ENCODE data around the gene DRGX. TPM values are rescaled to one million over a fixed set of nuclear protein-coding genes. Genes with fewer than 3 reads are reported as not detected.

The DRGX gene
- total RNA-seq, 1 donor from 2014 or later = not detected

DNA sequence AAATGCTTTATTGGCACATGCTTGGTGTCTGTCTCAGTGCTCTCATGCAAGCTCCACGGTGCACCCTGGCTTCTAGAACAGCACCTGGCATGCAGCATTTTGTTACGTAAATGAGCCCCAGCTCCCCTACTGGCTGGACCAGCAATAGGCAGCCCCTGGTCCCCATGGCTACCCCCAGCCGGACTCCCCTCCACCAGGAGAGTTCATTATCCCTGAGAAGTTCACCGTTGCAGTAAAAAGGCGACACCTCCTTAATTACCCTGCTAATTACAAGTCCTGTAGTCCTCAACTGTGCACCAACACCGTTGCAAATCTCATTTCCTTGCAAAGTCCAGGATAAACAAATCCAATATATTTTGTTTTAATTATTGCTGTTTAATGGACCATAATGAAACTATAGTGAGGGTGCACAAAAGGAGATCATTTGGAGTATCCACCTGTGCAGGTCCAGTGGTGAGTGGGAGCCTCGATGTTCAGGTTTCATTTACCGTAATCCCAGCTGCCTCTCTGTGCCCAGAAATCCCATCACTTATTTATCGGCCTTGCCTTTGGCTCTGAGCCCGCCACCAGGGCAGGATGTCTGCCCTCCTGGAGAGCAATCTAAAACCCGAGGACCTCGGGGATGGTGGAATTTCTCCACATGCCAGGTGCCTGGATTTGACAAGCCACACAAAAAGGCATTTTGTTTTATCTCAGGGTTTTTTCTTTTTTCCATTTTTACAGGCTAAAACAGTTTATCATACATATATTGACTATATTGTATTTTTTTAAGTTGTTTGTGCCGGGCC, 12.8 kb upstream of the DRGX start:
- no peak for DNase-seq (ENCODE audit: low spot score)

DNA sequence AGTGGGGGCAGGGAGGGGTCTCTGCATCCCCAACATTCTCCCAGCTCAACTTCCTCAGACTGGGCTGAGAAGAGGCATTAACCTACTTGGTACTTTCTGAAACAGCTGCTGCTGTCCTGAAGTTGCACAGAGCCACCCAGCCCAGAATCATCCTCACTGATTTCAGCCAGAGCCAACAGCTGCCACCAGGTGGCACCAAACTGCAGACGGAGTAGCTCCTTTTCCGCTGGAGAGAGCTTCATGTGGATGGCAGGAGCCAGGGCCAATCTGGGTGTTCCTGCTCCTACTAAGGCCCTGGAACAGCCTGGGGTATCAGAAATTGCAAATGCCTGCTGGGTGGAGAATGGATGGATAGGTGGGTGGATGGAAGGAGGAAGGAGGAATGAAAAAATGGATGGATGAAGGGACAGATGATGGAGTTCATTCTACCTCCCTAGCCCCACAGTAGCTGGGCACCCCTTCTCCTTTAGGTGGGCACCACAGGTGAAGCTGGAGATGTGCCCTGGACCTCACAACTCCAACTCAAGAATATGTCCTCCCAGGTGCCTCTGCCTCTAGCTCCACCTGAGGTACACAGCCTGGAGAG, 11.8 kb upstream of the DRGX start:
- no peak for DNase-seq (ENCODE audit: low spot score)

GRCh38 chr10:49407151-49407550, 11.3 kb upstream of the DRGX start:
- DNase-seq (ENCODE audit: low spot score) = no peak

DNA sequence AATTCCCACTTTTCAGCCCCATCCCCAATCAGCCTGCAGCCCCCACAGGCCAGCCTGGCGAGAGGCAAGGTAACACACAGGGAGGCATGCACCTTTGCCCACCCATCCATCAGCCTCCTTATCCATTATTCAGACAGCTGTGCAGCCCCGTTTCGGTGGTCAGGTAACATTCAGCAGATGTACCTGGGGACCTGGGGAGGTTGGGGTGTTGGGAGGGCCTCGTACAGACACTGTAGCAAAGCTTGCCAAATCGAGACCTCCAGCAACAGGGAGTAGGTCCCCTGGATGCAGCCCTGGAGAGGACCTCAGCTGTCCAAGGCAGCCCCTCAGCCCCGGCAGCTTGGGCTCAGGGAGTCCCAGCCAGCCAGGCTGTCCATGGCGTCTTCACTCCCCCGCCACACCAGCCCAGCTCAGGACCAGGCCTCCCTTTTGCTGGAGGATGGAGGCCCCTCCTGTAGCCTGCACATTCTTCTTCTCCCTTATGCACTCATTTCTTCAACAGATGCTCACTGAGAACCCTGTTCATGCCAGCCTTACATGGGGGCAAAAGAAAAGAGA, 8.5 kb upstream of the DRGX start:
- no peak for DNase-seq (ENCODE audit: low spot score)

- no peak for DNase-seq (ENCODE audit: low spot score)
These were observed 7.5 kb upstream of the DRGX start for GRCh38 chr10:49403363-49403762.

- DNase-seq (ENCODE audit: low spot score) = no peak
These were observed 4.5 kb upstream of the DRGX start for GRCh38 chr10:49400365-49400764.

DNA sequence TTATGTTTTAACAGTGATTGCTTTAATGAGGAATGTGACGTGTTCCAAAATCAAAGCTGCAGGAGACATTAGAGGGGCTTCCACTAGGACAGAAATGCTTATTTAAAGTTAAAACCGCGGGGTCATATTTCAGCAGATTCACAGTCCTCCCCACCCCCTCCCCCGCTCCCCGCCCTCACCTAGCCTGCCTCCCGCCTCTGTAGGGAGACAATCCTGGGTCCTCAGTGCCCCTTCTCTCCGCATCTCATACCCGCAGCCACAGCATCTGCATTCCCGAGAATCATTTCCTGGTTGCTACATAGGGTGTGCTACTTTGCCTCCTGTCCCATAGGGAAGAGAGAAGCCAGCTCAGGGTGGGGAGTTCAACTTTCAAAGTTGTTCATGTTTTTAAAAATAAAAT, 3.1 kb upstream of the DRGX start:
- DNase-seq (ENCODE audit: low spot score) = no peak

DNA sequence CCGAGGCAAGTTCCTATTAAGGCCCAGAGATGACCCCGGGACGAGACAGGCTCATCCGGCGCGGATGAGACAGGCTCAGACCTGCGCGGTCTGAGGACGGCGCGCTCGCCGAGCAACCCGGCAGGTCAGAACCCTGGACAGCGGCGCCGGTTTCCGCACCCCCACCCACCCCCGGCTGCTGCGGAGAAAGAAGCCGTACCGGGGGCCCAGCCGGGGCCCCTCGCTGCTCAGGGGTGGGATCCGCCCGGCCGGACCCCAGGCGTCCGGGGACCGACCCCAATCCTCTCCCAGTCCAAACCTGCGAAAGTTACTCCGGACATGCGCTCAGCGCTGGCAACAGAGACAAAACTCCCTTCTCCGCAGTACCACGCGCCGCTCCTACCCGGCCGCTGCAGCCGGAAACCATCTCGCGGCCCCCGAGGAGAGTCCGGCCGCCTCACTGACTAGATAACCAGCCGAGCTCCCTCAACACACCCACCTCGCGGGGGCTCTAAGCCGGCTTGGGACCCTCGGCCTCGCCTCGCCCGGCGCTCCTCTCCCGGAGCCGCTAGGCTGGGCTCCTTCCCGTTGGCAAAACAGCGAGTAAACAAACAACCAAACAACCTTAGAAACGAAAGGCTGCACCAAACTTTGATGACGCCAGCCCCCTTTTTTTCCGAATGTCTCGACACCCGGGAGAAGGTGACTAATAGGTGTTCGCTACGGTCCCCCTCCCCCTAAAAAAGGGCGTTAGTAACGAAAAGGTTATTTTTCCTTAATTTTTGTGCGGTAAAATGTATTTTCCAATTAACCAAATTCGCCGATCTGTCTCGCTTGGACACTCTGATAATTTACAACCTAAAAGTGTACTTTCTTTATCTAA, 2.3 kb upstream of the DRGX start:
- DNase-seq (ENCODE audit: low spot score) = no peak

DNA sequence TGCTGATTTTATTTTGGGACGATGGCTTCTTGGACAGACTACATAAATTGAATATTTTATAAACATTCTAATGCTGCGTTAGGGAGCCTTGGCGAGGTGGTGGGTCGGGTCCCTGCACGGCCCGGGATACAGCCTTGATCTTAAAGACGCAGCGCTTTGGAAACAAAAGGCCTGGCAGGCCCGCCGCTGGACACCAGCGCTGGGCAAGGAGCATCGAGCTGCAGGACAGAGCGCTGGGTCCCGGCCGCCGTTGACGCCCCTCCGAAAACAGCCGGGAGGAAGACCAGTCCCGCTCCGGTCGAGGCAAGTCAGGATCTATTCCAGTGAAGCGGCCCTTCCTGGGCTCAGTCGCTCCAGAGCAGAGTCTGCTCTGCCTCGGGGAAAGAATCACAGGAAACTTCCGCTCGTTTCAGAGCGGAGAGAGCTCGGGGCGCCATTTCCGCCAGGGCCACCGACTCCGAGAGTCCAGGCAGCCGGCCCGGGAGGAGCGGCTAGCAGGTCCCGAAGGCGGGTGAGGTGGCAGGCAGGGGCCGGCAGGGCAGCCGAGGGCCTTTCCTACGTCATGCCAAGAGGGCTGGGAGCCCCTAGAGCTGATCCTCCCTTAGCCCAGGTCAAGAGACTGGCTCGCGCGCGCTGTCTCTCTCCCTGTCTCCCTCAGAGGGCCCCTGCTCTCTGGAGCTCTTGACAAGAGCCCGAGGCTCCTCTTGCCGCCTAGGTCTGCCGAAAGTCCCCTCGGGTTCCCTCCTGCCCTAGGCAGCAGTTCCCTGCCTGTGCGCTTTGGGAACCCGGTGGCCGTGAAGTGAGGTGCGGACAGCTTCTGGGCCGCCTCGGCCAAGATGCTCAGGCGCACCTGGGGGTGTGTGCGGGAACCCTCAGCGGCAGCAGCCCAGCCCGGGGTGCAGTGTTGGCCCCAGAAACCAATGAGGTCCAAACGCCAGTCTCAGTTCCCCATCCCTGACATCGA, 1.4 kb upstream of the DRGX start:
- DNase-seq (ENCODE audit: low spot score) = no peak

- no peak for DNase-seq (ENCODE audit: low spot score)
These were observed 744 bp upstream of the DRGX start for GRCh38 chr10:49396666-49396999.

DNA sequence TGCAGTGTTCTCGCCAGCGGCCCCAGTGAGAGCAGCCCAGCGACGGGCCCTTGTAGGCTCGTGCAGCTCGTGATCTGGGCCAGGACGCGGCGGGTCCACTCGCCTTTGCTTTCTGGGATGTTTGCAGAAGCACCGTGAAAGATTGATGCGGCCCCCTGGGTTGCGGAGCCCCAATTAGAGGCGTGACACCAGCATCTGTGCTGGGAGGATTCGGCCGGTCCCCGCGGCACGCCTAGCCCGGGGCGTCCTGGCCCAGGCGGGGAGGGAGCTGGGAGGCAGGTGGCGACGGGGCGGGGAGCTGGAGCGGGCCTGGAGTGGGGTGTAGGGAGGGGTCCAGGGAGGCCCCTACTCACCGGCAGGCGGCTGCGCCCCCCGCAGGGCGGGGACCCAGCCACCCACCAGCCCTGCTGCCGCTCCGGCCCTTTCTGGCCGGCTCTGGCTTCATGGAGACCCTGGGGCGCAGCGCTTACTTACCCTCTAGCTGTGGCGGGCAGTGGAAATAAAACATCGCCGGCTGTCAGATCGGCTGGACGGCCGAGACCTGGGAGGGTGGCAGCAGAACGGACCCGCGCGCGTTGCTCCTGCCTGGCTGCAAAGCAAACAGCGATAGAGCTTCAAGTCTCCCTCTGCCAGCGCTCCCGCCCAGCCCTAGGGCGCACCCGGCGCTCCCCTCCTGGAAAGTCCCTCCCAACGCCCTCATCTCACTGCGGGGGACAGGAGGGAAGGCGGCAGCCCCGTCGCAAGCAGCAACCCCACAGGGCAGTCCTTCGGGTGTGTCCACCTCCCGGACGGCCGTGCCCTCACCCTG, 752 bp downstream of the DRGX start:
- no peak for DNase-seq (ENCODE audit: low spot score)

DNA sequence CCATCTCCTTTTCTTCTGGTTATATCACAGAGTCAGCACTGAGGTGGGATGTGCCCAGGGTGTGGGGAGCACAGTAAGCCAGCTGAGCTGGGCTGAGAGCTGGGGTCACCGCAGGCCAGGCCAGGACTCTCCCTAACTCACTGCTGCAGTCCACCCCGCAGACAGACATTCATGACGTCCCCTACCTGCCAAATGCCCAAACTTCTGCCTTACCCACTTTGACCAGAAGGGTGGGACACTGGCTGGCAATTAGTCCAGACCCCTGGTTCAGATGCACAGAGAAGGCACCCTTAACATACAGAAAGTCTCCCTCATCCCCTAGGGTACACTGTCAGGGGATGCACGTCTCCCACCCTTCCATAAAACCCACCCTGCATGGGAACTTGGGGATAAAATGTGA, 2.1 kb downstream of the DRGX start:
- no peak for DNase-seq (ENCODE audit: low spot score)

DNA sequence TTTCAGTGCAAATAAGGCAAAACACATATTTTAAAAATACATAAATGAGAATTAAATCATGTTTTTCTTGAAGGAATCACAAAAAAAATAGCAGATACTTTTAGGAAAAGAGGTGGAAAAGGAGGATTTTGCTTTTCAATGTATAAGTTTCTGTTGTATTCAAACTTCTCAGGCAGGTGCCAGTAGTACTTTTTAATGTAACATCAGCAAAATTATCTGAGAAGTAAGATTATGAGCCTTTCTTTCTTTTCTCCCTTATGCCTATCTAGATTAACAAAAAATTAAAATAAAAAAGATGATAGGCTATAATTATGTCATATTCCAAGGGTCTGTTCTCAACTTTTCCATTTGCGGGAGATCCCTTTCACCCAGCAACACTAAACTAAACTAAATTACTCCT, 2.6 kb downstream of the DRGX start:
- DNase-seq (ENCODE audit: low spot score) = no peak

GRCh38 chr10:49389361-49389933, 6.4 kb downstream of the DRGX start:
- DNase-seq (ENCODE audit: low spot score) = no peak

- no peak for DNase-seq (ENCODE audit: low spot score)
These were observed 7.7 kb downstream of the DRGX start for GRCh38 chr10:49388161-49388560.

DNA sequence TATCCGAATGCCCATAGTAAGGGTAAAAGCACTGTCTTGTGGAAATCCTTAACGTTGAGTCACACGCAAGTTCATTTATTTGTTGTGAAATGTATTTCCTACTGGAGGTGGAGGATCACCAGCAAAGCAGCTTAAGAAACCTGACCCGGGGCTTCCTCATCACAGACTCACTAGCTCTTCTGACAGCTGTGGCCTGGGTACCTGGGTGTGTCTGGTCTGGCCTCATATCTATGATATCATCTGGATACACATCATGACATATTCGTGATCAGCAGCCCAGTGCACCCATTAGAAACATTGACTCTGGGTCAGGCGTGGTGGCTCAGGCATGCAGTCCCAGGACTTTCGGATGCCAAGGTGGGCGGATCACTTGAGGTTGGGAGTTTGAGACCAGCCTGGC, 8.8 kb downstream of the DRGX start:
- DNase-seq (ENCODE audit: low spot score) = no peak

DNA sequence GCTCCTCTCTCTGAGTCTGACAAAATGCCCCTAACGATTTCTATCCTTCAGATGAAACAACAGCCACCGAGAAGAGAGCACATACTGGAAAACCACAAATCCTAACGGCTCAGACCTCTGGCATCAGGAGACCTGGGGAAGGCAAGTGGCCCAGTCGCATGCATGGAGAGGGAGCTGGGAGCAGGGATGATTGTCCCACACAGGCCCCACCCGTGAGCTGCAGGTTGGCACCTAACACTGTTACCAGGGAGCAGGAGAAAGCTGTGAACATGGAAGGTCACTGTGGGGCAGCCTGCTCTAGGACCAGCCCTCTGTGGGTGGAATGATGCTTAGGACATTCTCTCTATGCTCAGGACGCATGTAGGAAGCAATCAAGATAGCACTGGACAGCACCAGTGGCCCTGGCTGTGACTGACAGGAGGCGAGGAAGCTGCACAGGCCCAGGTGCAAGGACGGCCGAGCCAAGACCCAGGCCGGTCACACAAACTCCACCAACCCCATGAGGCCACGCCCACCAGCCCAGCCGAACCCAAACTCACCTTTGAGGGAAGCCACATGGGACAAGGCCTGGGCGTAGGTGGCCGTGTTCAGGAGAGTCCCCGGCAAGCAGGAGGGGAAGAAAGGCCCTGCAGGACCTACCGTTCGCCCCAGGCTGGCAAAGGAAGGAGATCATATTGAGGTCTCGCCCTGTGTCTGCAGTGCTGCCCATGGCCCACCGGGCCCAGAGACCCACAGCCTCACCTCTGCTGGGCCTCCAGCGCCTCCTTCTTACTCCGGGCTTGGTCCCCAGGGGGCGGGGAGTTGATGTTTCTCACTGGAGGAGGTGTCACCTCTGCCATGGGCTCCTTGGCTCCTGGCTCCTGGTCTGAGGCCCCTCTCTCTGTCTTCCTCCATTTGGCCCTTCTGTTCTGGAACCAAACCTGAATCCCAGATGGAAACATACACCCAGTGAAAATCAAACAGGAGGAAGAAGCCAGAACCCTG, 9.7 kb downstream of the DRGX start:
- DNase-seq (ENCODE audit: low spot score) = no peak

DNA sequence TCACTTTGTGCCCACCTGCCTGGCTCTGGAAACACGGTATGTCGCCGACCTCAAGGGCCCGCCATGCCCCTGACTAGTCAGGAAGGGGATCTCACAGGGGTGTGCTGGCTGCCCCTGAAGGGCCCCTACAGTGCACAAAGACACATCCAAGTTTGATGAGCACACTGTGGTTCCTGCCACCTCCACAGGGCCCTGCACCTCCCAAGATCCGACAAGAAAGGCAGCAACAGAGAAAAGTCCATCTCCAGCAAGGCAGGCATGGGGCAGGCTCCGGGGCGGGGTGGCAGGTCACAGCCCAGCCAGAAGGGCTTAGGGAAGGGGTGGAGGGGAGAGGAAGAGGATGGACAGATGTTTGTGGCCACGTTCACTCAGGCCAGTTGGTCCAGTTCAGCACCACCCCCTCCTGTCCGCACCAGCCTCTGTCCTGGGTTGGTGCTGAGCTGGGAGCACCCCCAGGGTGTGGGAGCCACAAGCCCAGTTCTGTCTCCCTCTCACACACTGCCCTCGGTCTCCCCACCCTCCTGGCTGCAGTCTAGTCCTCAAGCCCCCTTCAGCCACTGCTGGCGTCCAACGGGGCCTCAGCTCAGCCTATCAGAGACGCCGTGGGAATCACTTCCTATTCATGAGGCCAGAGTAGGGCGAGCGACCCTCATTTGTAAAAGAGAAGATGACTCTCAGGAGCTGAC, 11.5 kb downstream of the DRGX start:
- DNase-seq (ENCODE audit: low spot score) = no peak

All from mesenteric fat pad (tissue), 1 donor.